HG03558 (cell line): ENCODE measurements around the gene FBXO8.
A peak's percentile ranks its signal among the peaks of the same experiment; 100 is the strongest.

Experiments used
- ATAC-seq: cut with Tn5 transposase; IDR thresholded peaks from one replicate; pipeline ENCODE4 v1.9.1; 2021; ENCODE audit warnings: moderate number of reproducible peaks; ENCODE audit not compliant: unreplicated experiment; ENCODE audit errors: extremely low read depth

Gene FBXO8

GRCh38 chr4:174252412-174252811, 31.1 kb downstream of the FBXO8 start:
- ATAC-seq = no peak

DNA sequence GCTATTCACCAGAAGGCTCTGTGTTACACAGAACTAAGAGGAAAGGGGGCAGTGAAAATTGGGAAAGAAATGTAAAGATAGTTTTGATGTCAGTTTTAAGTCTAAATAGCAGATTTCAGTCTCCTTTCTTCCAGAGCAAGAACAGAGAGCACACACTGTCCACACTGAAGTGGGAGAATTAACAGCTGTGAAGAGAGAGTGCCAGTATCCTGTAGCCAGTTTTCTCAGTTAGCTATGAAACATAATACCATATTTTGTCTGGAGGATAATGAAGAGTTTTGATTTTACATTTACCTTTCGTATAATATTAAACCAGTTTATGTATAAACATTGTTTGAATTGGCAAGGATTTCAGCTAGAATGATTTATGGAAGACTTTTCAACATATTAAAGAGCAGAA, 35.1 kb downstream of the FBXO8 start:
- ATAC-seq = no peak

DNA sequence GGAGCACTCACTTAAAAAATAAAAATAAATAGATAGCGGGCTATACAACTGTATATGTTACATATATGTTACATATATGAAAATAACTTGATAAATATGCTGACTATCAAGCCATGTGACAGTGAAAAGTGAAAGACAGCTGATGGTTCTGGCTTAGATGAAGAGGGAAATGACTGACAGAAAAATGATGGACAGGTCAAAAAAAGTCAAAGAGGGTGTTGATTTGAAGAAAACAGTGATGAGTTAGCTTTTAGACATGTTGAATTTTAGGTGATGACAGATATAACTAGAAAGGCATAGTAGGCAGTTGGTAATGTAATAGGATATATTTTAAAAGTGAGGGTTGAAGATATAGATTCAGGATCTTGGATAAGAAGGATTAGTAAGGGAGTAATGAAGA, 37.8 kb downstream of the FBXO8 start:
- no peak for ATAC-seq

DNA sequence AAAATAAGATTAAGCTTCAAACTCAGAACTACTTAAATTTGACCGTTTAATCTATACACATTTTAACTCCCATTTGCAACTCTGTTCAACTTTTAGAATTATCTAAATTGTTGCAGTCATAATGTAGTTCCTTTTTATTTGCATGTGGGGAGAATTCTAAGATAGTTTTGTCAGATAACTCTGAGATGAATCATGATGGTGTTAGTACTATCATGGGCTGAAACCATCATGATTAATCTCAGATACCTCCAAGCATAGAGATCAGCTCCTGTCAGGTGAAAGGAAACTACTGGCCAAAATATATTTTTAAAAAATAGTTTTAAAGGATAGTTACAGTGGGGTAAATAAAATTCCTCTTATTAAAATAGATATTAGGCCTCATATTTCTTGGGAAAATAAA, 39.0 kb downstream of the FBXO8 start:
- ATAC-seq = peak; percentile 58

DNA sequence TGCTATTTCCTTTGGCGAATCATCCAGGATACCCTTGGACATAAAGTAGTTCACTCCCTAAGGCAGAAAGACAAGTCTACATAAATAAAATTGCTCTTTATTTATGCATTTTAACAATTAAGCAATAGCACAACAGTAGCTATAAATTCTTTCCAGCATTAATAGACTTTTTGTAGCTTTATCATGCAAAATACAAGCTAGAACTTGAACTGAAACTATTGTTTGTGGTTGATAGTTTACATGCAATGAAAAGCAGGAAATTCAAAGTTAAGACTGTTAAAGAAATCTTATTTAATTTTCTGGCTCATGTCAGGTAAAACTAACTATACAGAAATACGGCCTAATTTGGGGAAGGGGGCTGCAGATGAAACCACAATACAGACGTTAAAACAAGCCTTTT, 42.3 kb downstream of the FBXO8 start:
- no peak for ATAC-seq

- ATAC-seq = no peak
Observed at GRCh38 chr4:174236359-174236758, 47.1 kb downstream of the FBXO8 start.

DNA sequence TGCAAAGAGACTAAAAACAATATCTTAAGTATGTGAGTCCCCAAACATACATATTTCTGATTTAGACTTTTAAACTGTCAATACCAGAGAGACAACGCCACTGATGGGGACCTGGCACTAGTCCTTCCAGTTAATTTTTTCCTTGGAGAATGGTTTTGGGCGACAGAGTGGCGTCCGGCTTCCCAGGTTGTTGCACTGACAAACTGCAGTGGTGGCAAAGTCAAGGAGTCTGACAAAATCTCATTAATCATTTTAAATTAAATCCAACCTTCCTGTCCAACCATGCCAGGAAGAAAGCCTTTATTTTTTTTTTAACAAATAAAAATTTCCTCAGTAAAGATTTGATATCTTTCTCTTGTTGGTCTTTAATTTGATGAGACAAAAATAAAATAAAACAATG, 52.8 kb downstream of the FBXO8 start:
- ATAC-seq = no peak

- no peak for ATAC-seq
Observed at GRCh38 chr4:174230148-174230547, 53.3 kb downstream of the FBXO8 start.

- no peak for ATAC-seq
Observed at GRCh38 chr4:174228988-174229387, 54.5 kb downstream of the FBXO8 start.

DNA sequence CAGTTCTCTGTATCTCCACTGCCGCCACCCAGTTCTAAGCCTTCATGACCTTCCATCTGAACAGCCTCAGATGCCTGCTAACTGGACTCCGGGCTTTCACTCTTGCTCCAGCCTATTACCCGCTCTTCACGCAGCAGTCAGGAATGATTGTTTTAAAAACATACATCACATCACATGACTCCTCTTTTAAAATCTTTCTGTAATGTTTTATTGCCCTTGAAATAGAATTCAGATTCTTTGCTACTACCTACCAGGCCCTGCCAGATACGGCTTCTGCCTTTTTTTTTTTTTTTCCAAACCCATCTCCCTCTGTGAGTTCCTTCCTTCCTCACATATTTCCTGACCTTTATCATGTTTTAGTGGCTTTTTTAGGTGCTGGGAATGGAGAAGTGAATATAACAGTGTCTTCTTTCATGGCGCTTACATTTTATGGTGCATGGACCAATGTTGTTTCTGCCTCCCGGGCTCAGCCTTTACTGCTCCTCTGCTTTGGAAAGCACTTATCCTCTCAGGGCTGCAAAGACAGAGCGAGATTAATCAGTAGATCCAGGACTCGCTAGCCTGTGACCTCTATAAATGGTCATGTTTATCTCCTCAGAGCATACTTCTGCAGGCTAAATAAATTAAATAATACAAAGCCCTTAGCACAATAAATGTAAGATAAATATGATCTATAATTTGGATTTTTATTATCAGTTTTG, 58.0 kb downstream of the FBXO8 start:
- ATAC-seq = no peak

DNA sequence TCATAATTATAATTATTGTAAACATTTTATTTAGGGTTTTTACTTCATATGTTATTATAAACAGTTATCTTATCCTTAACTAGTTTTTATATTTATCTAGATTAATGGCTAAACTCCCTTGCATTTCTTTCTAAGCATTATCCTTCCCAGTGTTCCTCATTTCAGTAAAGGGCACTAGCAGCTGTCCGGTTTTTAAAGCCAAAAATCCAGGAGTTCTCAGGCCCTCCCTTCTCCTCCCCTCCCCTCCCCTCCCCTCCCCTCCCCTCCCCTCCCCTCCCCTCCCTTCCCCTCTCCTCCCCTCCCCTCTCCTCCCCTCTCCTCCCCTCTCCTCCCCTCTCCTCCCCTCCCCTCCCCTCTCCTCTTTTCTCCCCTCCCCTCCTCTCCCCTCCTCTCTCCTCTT, 58.9 kb downstream of the FBXO8 start:
- ATAC-seq = no peak

DNA sequence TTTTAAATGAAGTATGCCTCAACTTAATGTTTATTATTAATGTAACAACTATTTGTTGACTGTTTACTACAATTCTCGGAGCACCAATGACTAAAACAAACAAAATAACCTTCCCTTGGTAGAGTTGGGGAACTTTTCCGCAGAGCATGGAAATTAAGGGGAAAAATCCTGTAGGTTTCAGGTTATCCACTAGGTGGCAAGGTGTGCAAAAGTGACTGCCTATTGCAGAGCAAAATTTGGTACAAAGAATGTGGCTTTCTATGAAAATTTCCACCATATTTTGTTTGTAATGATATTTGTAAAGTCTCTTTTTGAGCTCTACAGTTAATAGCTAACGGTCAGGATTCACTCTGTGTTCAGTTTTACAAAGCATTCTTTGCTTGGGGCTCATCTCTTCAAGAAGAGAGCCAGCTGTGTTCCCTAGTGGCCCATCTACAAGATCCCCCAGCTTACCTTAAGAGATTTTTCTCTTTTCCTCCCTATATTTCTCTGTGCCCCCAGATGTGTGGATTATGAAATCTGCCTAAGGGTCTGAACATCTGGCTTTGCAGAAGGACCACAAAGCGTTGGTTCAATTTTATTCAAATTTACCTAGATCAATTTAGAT, 61.1 kb downstream of the FBXO8 start:
- ATAC-seq = no peak

GRCh38 chr4:174218127-174218790, 65.2 kb downstream of the FBXO8 start:
- ATAC-seq = no peak

DNA sequence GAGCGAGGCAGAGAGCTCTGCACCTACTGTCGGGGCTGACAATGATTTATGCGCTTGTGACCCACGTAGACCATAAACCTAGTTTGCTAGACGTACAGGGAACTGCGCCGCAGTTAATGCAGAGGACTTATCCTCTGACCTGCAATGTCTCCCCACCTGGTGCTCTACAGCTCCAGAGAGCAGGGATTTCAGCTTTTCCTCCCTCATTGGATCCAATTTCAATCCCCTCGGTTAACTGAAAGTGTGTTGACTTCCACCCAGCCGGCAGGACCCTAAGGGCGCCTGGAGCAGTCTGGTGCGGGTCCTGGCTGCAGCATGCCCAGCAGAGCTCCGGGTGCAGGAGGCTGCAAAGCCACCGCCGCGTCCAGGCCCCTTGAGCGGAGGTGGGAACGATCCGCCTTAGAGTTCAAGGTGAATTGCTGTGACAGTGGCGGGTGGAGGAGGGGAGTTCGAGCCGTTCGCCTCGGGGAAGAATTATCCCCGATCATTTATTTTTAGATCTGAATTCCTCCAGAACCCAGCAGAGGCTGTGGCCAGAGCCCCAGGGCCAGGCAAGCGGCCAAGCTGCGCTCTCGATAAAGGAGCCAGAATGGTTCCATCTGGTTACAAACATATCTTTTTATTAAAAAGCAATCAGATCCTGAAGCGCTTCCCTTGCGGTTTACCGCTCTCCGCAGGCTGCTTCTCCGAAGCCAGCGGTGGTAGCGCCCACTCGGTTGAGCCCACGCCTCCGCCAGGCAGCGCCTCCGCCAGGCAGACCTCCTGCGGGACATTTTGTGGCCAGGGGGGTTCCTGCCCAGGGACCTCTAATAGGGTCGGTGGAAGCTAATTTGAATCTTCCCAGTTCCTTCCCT, 66.0 kb downstream of the FBXO8 start:
- ATAC-seq = no peak

- ATAC-seq = no peak
Observed at GRCh38 chr4:174216799-174217272, 66.6 kb downstream of the FBXO8 start.

DNA sequence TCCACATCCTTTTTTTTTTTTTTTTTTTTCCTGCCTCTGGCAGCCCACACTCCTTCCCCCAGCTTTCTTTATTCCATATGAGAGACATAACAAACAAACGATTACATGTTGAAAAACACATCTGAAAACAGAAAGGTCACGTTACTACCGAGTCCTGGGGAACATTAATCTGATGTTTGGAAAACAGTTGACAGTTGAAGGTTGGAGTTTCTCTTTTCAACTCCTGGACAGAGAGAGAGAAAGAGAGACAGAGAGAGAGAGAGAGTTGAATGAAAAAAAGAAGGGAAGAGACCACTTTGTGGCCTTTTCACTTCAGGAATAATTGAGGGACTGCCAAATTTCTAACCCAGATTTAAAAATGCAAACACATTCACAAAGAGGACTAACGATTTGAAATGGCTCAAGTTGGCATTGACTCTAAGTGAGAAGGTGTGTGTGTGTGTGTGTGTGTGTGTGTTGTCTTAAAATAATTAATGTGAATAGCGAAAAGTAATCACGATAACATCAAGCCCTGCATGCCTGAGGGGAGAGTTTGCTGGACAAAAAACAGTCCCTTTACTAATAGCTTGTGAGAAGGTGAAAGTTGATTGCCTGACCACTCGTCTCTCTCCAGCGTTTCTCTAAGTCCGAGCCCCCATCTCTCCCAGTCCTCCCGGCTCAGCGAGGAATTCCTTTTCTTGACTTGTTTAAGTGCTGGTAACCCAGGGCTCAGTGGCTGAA, 67.3 kb downstream of the FBXO8 start:
- ATAC-seq = no peak

DNA sequence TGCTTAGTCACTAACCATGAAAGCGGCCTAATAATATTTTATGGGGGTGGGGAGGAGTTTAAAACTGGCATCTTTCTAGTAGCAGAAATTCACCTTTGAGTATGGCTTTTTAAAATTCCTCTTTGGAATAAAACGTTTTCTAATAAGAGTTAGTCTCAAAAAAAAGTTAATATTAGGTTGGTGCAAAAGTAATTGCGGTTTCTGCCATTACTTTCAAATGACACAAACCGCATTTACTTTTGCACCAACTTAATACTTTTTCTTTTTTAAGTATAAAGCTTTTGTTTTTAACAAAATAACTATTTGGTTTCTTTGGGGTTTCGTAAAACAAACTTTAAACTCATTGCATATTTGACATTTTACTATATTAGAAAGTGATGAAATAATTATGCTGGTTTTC, 68.4 kb downstream of the FBXO8 start:
- no peak for ATAC-seq

- ATAC-seq = no peak
Observed at GRCh38 chr4:174214101-174214878, 69.2 kb downstream of the FBXO8 start.

GRCh38 chr4:174213731-174214100, 69.8 kb downstream of the FBXO8 start:
- no peak for ATAC-seq
